ENCODE data around the gene ARHGAP10.
"Not testable (repeated sequence)": the region's sequence is repeated elsewhere in the genome, so short reads cannot be mapped to it uniquely, and the experiment has no call there.

The ARHGAP10 gene

DNA sequence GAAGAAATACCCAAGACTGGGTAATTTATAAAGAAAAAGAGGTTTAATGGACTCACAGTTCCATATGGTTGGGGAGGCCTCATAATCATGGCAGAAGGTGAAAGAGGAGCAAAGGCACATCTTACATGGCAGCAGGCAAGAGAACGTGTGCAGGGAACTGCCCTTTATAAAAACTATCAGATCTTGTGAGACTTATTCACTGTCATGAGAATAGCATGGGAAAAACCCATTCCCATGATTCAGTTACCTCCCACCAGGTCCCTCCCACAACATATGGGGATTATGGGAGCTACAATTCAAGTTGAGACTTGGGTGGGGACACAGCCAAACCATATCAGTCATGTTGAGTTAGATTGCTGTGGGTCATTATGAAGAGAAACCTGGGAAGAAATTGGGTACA, 153.3 kb downstream of the ARHGAP10 start:
- H3K36me3 ChIP-seq (replicated peaks in 1 of 2; ENCODE audit: control insufficient read depth in 2 of 2, insufficient read depth in 2 of 2, low read length in 2 of 2); H2BK5ac ChIP-seq (ENCODE audit: low read length); H4K8ac ChIP-seq (ENCODE audit: low read depth, low read length); H3K9ac ChIP-seq (ENCODE audit: low read depth, low read length, poor library complexity); H2BK15ac ChIP-seq (ENCODE audit: low read length); H3K4me2 ChIP-seq (ENCODE audit: insufficient read depth, low read length, poor library complexity, severe bottlenecking); H2AFZ ChIP-seq (ENCODE audit: low read length); H3K23ac ChIP-seq (ENCODE audit: low read depth, low read length, poor library complexity); H2BK120ac ChIP-seq (ENCODE audit: low read depth, low read length); H3K27ac ChIP-seq (replicated peaks; ENCODE audit: low read length); H4K91ac ChIP-seq (ENCODE audit: low read depth, low read length, poor library complexity); H3K4me3 ChIP-seq (ENCODE audit: low read length in 2 of 2); H3K18ac ChIP-seq (ENCODE audit: low read length); H3K9me3 ChIP-seq (replicated peaks in 1 of 2; ENCODE audit: control insufficient read depth in 2 of 2, insufficient read depth in 1 of 2, low read depth in 1 of 2, low read length in 2 of 2); H3K79me1 ChIP-seq (ENCODE audit: low read depth, low read length); H3K4me1 ChIP-seq (ENCODE audit: control insufficient read depth in 2 of 2, insufficient read depth in 1 of 2, low read depth in 1 of 2, low read length in 2 of 2); H3K14ac ChIP-seq (ENCODE audit: low read length); H2BK12ac ChIP-seq (ENCODE audit: low read length); H2AK5ac ChIP-seq (ENCODE audit: low read depth, low read length); H3K4ac ChIP-seq (ENCODE audit: low read length); H3K27me3 ChIP-seq (ENCODE audit: control insufficient read depth in 3 of 3, insufficient read depth in 3 of 3, low read depth in 1 of 3, low read length in 3 of 3); DNase-seq (ENCODE audit: low spot score): not testable (repeated sequence)
- no CpG with 5 or more reads among the region's 1 CpG for WGBS, 2 donors (ENCODE audit: extremely low coverage in 2 of 2, insufficient read length in 2 of 2, insufficient replicate concordance in 1 of 2)

DNA sequence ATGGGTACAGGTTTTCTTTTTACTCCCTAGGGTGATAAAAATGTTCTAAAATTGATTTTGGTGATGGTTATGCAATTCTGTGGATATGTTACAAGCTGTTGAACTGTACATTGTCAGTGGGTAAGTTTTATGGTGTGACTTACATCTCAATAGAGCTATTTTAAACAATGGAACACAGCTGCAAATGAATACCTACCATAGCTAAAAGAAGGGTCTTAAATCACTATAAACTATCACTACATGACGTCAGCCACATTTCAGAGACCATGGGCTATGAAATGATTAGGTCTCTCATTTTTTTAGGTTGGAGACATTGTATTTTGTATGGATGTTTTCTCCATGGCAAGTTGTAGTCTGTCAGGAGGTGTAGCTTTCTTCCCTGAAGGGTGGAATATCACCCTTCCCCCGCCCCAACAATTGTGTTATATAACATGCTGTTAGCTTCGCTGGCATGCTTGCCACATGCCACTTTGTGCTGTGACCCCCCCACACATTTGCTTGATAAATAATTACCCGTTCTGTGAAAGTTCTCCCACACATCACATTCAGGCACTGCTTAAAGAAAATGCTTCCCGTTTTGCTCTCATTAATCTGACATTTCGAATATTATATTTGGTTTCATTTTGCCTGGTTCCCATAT, 159.7 kb downstream of the ARHGAP10 start:
- Histone ChIP-seq H3K9ac (ENCODE audit: low read depth, low read length, poor library complexity) (no peak overlapping the region), H3K4me2 (ENCODE audit: insufficient read depth, low read length, poor library complexity, severe bottlenecking) (no peak overlapping the region), H3K18ac (ENCODE audit: low read length) (no peak overlapping the region), H4K91ac (ENCODE audit: low read depth, low read length, poor library complexity) (no peak overlapping the region), H2BK120ac (ENCODE audit: low read depth, low read length) (no peak overlapping the region), H2BK15ac (ENCODE audit: low read length) (no peak overlapping the region), H2BK5ac (ENCODE audit: low read length) (no peak overlapping the region), H2AK5ac (ENCODE audit: low read depth, low read length) (no peak overlapping the region), H4K8ac (ENCODE audit: low read depth, low read length) (no peak overlapping the region), H3K4me1 (ENCODE audit: control insufficient read depth in 2 of 2, insufficient read depth in 1 of 2, low read depth in 1 of 2, low read length in 2 of 2) (no peaks in the 10 kb centered on the region), H3K27ac (replicated peaks; ENCODE audit: low read length) (no peak overlapping the region), H3K27me3 (ENCODE audit: control insufficient read depth in 3 of 3, insufficient read depth in 3 of 3, low read depth in 1 of 3, low read length in 3 of 3) (no peaks in the 10 kb centered on the region), H3K9me3 (replicated peaks in 1 of 2; ENCODE audit: control insufficient read depth in 2 of 2, insufficient read depth in 1 of 2, low read depth in 1 of 2, low read length in 2 of 2) (peaks cover 0 to 2% of the 10 kb centered on the region in 2 donors), H2BK12ac (ENCODE audit: low read length) (no peak overlapping the region), H3K4me3 (ENCODE audit: low read length in 2 of 2) (no peak overlapping the region), H2AFZ (ENCODE audit: low read length) (no peak overlapping the region), H3K4ac (ENCODE audit: low read length) (no peak overlapping the region), H3K14ac (ENCODE audit: low read length) (no peak overlapping the region), H3K23ac (ENCODE audit: low read depth, low read length, poor library complexity) (no peak overlapping the region), H3K79me1 (ENCODE audit: low read depth, low read length) (no peaks in the 10 kb centered on the region), H3K36me3 (replicated peaks in 1 of 2; ENCODE audit: control insufficient read depth in 2 of 2, insufficient read depth in 2 of 2, low read length in 2 of 2) (no peaks in the 10 kb centered on the region)
- no peak for DNase-seq (ENCODE audit: low spot score)
- no CpG with 5 or more reads among the region's 6 CpGs for WGBS, 2 donors (ENCODE audit: extremely low coverage in 2 of 2, insufficient read length in 2 of 2, insufficient replicate concordance in 1 of 2)

DNA sequence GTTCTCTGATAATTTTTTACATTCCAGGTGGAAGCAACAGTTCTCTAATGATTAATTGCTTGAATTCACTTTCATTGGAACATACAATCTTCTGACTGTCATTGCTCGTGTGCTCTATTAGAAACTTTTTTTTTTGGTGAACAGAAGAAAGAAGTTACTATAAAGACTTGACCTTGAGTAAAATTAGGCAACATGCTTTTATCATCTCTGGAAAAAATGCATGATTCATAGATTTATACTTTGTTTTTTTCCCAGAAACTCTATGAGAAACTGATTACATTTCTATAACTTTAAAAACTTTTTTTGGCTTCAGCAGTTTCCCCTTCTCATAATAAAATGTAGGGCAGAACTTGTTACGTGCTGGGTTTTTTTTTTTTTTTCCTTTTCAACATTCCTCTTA, 167.6 kb downstream of the ARHGAP10 start:
- Histone ChIP-seq H3K4ac (ENCODE audit: low read length) (no peak overlapping the region), H2BK5ac (ENCODE audit: low read length) (no peak overlapping the region), H2BK15ac (ENCODE audit: low read length) (no peak overlapping the region), H3K14ac (ENCODE audit: low read length) (no peak overlapping the region), H2BK12ac (ENCODE audit: low read length) (no peak overlapping the region), H3K27ac (replicated peaks; ENCODE audit: low read length) (no peak overlapping the region), H4K91ac (ENCODE audit: low read depth, low read length, poor library complexity) (no peak overlapping the region), H3K27me3 (ENCODE audit: control insufficient read depth in 3 of 3, insufficient read depth in 3 of 3, low read depth in 1 of 3, low read length in 3 of 3) (no peaks in the 10 kb centered on the region), H3K23ac (ENCODE audit: low read depth, low read length, poor library complexity) (no peak overlapping the region), H3K9me3 (replicated peaks in 1 of 2; ENCODE audit: control insufficient read depth in 2 of 2, insufficient read depth in 1 of 2, low read depth in 1 of 2, low read length in 2 of 2) (no peaks in the 10 kb centered on the region), H3K79me1 (ENCODE audit: low read depth, low read length) (no peaks in the 10 kb centered on the region), H3K4me2 (ENCODE audit: insufficient read depth, low read length, poor library complexity, severe bottlenecking) (no peak overlapping the region), H3K9ac (ENCODE audit: low read depth, low read length, poor library complexity) (no peak overlapping the region), H2AFZ (ENCODE audit: low read length) (no peak overlapping the region), H2AK5ac (ENCODE audit: low read depth, low read length) (no peak overlapping the region), H3K18ac (ENCODE audit: low read length) (no peak overlapping the region), H3K36me3 (replicated peaks in 1 of 2; ENCODE audit: control insufficient read depth in 2 of 2, insufficient read depth in 2 of 2, low read length in 2 of 2) (no peaks in the 10 kb centered on the region), H4K8ac (ENCODE audit: low read depth, low read length) (no peak overlapping the region), H3K4me3 (ENCODE audit: low read length in 2 of 2) (no peak overlapping the region), H3K4me1 (ENCODE audit: control insufficient read depth in 2 of 2, insufficient read depth in 1 of 2, low read depth in 1 of 2, low read length in 2 of 2) (no peaks in the 10 kb centered on the region), H2BK120ac (ENCODE audit: low read depth, low read length) (no peak overlapping the region)
- WGBS, 2 donors (ENCODE audit: extremely low coverage in 2 of 2, insufficient read length in 2 of 2, insufficient replicate concordance in 1 of 2), result no CpG with 5 or more reads among the region's 2 CpGs
- DNase-seq (ENCODE audit: low spot score), result no peak

DNA sequence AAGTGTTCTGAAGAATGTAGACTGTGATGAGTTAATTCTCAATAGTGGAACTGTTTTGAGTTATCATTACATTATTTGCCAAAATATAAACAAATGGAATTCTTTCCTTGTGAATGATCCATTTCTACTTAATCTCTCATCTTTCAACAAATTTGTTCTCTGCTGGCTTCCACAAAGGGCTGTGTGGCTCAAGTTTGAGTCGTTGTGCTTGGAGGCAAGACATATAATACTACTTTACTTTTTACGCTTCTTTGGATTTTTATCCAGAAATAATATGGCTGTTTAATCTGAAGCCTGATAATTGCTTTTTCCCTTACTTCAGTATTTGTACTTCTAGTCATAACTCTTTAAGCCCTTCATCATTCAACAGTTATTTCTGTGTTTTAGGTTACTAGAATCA, 169.5 kb downstream of the ARHGAP10 start:
- H3K23ac ChIP-seq (ENCODE audit: low read depth, low read length, poor library complexity), result no peak overlapping the region
- H3K9ac ChIP-seq (ENCODE audit: low read depth, low read length, poor library complexity), result no peak overlapping the region
- H3K4ac ChIP-seq (ENCODE audit: low read length), result no peak overlapping the region
- H2BK120ac ChIP-seq (ENCODE audit: low read depth, low read length), result no peak overlapping the region
- H3K4me2 ChIP-seq (ENCODE audit: insufficient read depth, low read length, poor library complexity, severe bottlenecking), result no peak overlapping the region
- H2AFZ ChIP-seq (ENCODE audit: low read length), result no peak overlapping the region
- H2BK12ac ChIP-seq (ENCODE audit: low read length), result no peak overlapping the region
- H2BK5ac ChIP-seq (ENCODE audit: low read length), result no peak overlapping the region
- H3K4me1 ChIP-seq (ENCODE audit: control insufficient read depth in 2 of 2, insufficient read depth in 1 of 2, low read depth in 1 of 2, low read length in 2 of 2), result no peaks in the 10 kb centered on the region
- H3K27me3 ChIP-seq (ENCODE audit: control insufficient read depth in 3 of 3, insufficient read depth in 3 of 3, low read depth in 1 of 3, low read length in 3 of 3), result no peaks in the 10 kb centered on the region
- WGBS, 2 donors (ENCODE audit: extremely low coverage in 2 of 2, insufficient read length in 2 of 2, insufficient replicate concordance in 1 of 2), result no CpG with 5 or more reads among the region's 2 CpGs
- no peak overlapping the region for H2AK5ac ChIP-seq (ENCODE audit: low read depth, low read length)
- H3K79me1 ChIP-seq (ENCODE audit: low read depth, low read length), result no peaks in the 10 kb centered on the region
- H2BK15ac ChIP-seq (ENCODE audit: low read length), result no peak overlapping the region
- H3K14ac ChIP-seq (ENCODE audit: low read length), result no peak overlapping the region
- H3K27ac ChIP-seq (replicated peaks; ENCODE audit: low read length), result no peak overlapping the region
- no peak overlapping the region for H4K8ac ChIP-seq (ENCODE audit: low read depth, low read length)
- no peak for DNase-seq (ENCODE audit: low spot score)
- H4K91ac ChIP-seq (ENCODE audit: low read depth, low read length, poor library complexity), result no peak overlapping the region
- no peak overlapping the region for H3K4me3 ChIP-seq (ENCODE audit: low read length in 2 of 2)
- no peak overlapping the region for H3K18ac ChIP-seq (ENCODE audit: low read length)
- H3K9me3 ChIP-seq (replicated peaks in 1 of 2; ENCODE audit: control insufficient read depth in 2 of 2, insufficient read depth in 1 of 2, low read depth in 1 of 2, low read length in 2 of 2), result no peaks in the 10 kb centered on the region
- no peaks in the 10 kb centered on the region for H3K36me3 ChIP-seq (replicated peaks in 1 of 2; ENCODE audit: control insufficient read depth in 2 of 2, insufficient read depth in 2 of 2, low read length in 2 of 2)
